GM12891 (cell line): ENCODE results near the gene USP36.

Experiments used
- POLR2A ChIP-seq: IDR thresholded peaks from 2 replicates; pipeline ENCODE4 v1.6.1; 2011; ENCODE audit warnings: low read depth, low read length, control low read depth
- POLR2AphosphoS5 ChIP-seq: IDR thresholded peaks from 2 replicates; pipeline ENCODE4 v1.6.1; 2011; ENCODE audit warnings: low read depth, low read length, control low read depth
- SPI1 ChIP-seq: IDR thresholded peaks from 2 replicates; pipeline ENCODE4 v1.6.1; 2011; ENCODE audit warnings: low read depth, low read length, control low read depth

GRCh38 chr17:78825696-78826095, 14.9 kb downstream of the USP36 start:
- TF ChIP-seq POLR2A (no peak), POLR2AphosphoS5 (no peak), SPI1 (no peak)
